Bronchial epithelial cell (primary cell): ENCODE measurements around the gene GRID2. TPM values are rescaled to one million over a fixed set of nuclear protein-coding genes. Genes with fewer than 3 reads are reported as not detected.

Experiments
- DNase-seq: peaks from one replicate; pipeline ENCODE4 v3.0.0-alpha.2; 2010; ENCODE audit warnings: low read depth
- FAIRE-seq: peaks from 2 replicates; lab custom pipeline; 2011; peaks lifted over from hg19 to GRCh38; lab: Jason Lieb, UNC
- H3K27me3 ChIP-seq: 2 replicates; pipeline ENCODE4 v1.5.1; 2011; ENCODE audit warnings: low read length; ENCODE audit not compliant: control insufficient read depth, insufficient read depth
- H3K36me3 ChIP-seq: 2 replicates; pipeline ENCODE4 v1.5.1; 2011; ENCODE audit warnings: low read length; ENCODE audit not compliant: control insufficient read depth, insufficient read depth
- H3K4me3 ChIP-seq: 2 replicates; pipeline ENCODE4 v1.5.1; 2011; ENCODE audit warnings: mild to moderate bottlenecking, low read depth, low read length, control low read depth
- CTCF ChIP-seq: IDR thresholded peaks from 2 replicates; pipeline ENCODE4 v1.5.1; 2011; ENCODE audit warnings: mild to moderate bottlenecking, moderate library complexity, low read length, control low read depth, inconsistent platforms; ENCODE audit not compliant: insufficient read depth, severe bottlenecking
- total RNA-seq: library from RNA; depleted of rRNA; stranded (reverse); fragments of >200 nt; gene quantifications from 2 replicates; pipeline ENCODE4 v1.2.1, GENCODE V29; 2014

Gene GRID2
- total RNA-seq, 1 donor from 2014 or later = not detected

DNA sequence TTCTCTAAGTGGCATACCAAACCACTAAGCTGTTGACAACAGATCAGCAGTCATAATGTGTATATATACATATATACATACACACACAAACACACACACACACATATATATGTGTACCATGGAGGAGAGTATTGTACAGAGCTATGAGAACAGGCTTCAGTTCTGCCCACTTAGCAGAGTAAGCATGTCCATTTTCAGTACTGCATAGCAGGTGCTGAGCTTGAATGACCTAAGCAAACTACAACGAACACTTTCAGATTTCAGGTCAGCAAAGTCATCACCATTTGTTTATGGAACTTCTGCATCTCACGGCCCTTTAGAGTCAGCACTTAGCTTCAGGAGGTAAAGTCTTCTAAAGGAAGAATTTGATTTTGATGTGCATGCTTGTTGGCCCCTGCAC is 789.0 kb downstream of the GRID2 start:
- no peak for DNase-seq
- Histone ChIP-seq H3K36me3 (no peaks in the 10 kb centered on the region), H3K4me3 (no peak overlapping the region), H3K27me3 (no peaks in the 10 kb centered on the region)
- TF ChIP-seq CTCF = no peak
- no peak for FAIRE-seq

DNA sequence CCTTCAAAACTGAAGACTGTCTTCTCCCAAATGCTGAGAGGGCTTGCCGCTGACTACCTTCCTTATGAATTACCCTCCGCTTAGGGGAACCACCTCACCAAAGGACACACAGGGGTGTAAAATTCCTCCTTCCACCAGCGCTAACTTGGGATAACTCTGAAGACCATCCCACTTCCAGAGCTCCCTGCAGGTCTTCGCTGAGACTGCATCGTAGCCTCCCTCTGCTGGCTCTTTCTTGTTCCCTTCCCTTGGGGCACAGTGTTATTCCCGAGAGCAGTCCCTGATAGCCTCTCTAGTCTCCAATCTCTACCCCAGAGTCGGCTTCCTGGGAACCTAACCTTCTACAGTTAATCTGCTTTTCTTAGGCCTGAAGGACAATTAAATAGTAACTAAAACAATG is 799.3 kb downstream of the GRID2 start:
- no peaks in the 10 kb centered on the region for H3K27me3 ChIP-seq
- FAIRE-seq = no peak

GRCh38 chr4:93116624-93117023 is 812.9 kb downstream of the GRID2 start:
- no peak for DNase-seq
- TF ChIP-seq CTCF = no peak
- no peaks in the 10 kb centered on the region for H3K36me3 ChIP-seq
- FAIRE-seq = no peak
- no peak overlapping the region for H3K4me3 ChIP-seq
- H3K27me3 ChIP-seq = no peaks in the 10 kb centered on the region

More for the DNA sequence above, 799.3 kb downstream of the GRID2 start:
- Histone ChIP-seq H3K36me3 (no peaks in the 10 kb centered on the region), H3K4me3 (no peak overlapping the region)
- DNase-seq = no peak
- TF ChIP-seq CTCF = no peak

GRCh38 chr4:93127489-93127888 is 823.7 kb downstream of the GRID2 start:
- Histone ChIP-seq H3K27me3 (no peaks in the 10 kb centered on the region), H3K36me3 (no peaks in the 10 kb centered on the region), H3K4me3 (no peak overlapping the region)
- no peak for FAIRE-seq
- no peak for DNase-seq
- no peak for TF ChIP-seq CTCF

GRCh38 chr4:93132631-93133030 is 828.9 kb downstream of the GRID2 start:
- FAIRE-seq (no peak), DNase-seq (no peak)
- no peak for TF ChIP-seq CTCF
- Histone ChIP-seq H3K4me3 (no peak overlapping the region), H3K27me3 (no peaks in the 10 kb centered on the region), H3K36me3 (no peaks in the 10 kb centered on the region)

DNA sequence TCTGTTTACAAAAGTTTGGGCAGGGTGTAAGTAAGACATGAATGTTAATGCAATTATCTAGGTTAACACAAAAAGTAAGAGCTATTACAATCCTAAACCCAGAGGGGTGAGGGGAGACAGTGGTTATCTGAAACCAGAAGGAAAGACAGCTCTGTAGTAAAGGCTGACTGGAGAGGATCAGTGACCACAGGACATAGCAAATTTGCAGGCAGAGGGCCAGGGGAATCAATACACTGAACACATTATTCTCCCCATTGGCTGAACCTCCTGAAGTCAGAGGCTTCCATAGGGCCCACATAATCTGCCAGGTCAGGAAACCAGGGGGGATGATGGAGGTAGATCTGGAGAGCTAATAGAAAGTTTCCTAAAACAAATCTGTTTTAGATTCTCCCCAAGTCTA is 835.4 kb downstream of the GRID2 start:
- DNase-seq (no peak), FAIRE-seq (no peak)
- no peaks in the 10 kb centered on the region for H3K36me3 ChIP-seq
- H3K27me3 ChIP-seq = no peaks in the 10 kb centered on the region
- no peak overlapping the region for H3K4me3 ChIP-seq
- no peak for TF ChIP-seq CTCF
